Smooth muscle cell (in vitro differentiated cells): ENCODE measurements around the gene DNASE1L2. TPM values are rescaled to one million over a fixed set of nuclear protein-coding genes. Genes with fewer than 3 reads are reported as not detected.

ENCODE experiments used
- DNase-seq: peaks from one replicate; lab custom pipeline; 2025; ENCODE audit not compliant: unreplicated experiment; lab: John Stamatoyannopoulos, UW
- H2AFZ ChIP-seq: fragments of 200-600 bp; sonication (generic); 2 replicates; pipeline ENCODE4 v1.6.0; 2016; ENCODE audit warnings: antibody characterized with exemption, low read depth, mild to moderate bottlenecking
- H3F3A ChIP-seq: fragments of 200-600 bp; sonication (generic); 2 replicates; pipeline ENCODE4 v1.6.0; 2017; ENCODE audit warnings: antibody characterized with exemption, low read depth
- H3K27ac ChIP-seq: fragments of 200-600 bp; sonication (generic); 2 replicates; pipeline ENCODE4 v1.5.1; 2016; ENCODE audit warnings: low read depth, mild to moderate bottlenecking
- H3K27me3 ChIP-seq: fragments of 200-600 bp; sonication (generic); 2 replicates; pipeline ENCODE4 v1.6.1; 2016; ENCODE audit warnings: low read depth, mild to moderate bottlenecking
- H3K36me3 ChIP-seq: fragments of 200-600 bp; sonication (generic); 2 replicates; pipeline ENCODE4 v1.5.1; 2016; ENCODE audit warnings: low read depth
- H3K4me1 ChIP-seq: fragments of 200-600 bp; sonication (generic); 2 replicates; pipeline ENCODE4 v1.5.1; 2016; ENCODE audit warnings: low read depth
- H3K4me2 ChIP-seq: fragments of 200-600 bp; sonication (generic); 2 replicates; pipeline ENCODE4 v1.6.0; 2016; ENCODE audit warnings: mild to moderate bottlenecking
- H3K4me3 ChIP-seq: fragments of 200-600 bp; sonication (generic); 2 replicates; pipeline ENCODE4 v1.5.1; 2016; ENCODE audit warnings: mild to moderate bottlenecking
- H3K79me2 ChIP-seq: fragments of 200-600 bp; sonication (generic); 2 replicates; pipeline ENCODE4 v1.6.0; 2016; ENCODE audit warnings: low read depth, mild to moderate bottlenecking
- H3K9ac ChIP-seq: fragments of 200-600 bp; sonication (generic); 2 replicates; pipeline ENCODE4 v1.6.0; 2016; ENCODE audit warnings: low read depth
- H3K9me3 ChIP-seq: fragments of 200-600 bp; sonication (generic); replicated peaks from 2 replicates; pipeline ENCODE4 v1.5.1; 2016; ENCODE audit warnings: low read depth
- H4K20me1 ChIP-seq: fragments of 200-600 bp; sonication (generic); 2 replicates; pipeline ENCODE4 v1.6.0; 2016; ENCODE audit warnings: low read depth
- WGBS: methylation state at CpG from one replicate; pipeline ENCODE4 v1.1.7; 2016; ENCODE audit warnings: low lambda C conversion rate; 5-methylcytosine and 5-hydroxymethylcytosine counted together
- polyA plus RNA-seq: library from polyadenylated mRNA; unstranded; fragments of >200 nt; fragmentation: Nextera tagmentation; extraction: Ambion mirVana; gene quantifications from 2 replicates; pipeline ENCODE4 v1.2.1, GENCODE V29; 2016
- total RNA-seq: library from RNA; depleted of rRNA; stranded (reverse); fragments of >200 nt; gene quantifications from 2 replicates; pipeline ENCODE4 v1.2.3, GENCODE V29; 2014
- TF ChIP-seq, protein P1 (sequence below): fragments of 200-600 bp; sonication (generic); IDR thresholded peaks from 2 replicates; pipeline ENCODE4 v1.5.1; 2017; ENCODE audit warnings: borderline replicate concordance, mild to moderate bottlenecking, antibody characterized with exemption; ENCODE audit not compliant: insufficient read depth, poor library complexity, severe bottlenecking

DNASE1L2 gene
- total and polyA plus RNA-seq, 2 experiments from 2014 or later, result 0.13 to 0.25 TPM

DNA sequence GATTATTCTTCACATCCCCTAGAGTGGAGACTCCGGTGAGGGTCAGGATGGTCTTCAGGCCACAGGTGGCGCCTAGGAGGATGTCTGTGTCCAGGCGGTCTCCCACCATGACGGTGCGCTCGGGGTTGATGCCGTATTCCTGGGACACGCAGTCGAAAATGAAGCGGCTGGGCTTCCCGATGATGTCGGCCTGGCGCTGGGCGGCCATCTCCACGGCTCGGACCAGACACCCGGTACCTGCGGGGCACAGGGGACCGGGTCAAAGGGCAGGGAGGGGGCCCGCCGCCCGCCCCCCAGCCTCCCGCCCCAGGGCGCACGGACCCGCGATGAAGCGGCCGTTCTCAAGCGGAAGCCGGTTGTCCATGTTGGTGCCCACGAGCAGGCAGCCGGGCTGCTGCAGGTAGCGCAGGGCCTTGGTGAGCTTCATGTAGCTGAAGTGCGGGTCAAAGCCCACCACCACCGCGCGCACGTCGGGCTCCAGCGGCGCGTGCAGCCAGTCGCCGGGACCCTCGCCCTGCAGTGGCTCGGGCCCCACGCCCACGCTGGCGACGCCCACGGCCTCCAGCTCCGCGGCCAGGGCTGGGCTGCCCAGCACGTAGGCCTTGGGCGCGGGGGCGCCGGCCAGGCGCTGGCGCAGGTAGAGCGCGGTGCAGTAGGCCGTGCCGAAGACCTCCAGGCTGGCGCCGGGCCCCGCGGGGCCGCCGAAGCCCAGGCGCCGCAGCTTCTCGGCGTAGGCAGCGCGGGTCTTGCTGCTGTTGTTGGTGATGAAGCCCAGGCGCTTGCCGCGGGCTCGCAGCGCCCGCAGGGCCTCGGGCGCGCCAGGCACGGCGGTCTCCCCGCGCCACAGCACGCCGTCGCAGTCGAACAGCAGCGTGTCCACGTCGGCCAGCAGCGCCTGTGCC, 22.2 kb upstream of the DNASE1L2 start:
- TF ChIP-seq, protein P1, sequence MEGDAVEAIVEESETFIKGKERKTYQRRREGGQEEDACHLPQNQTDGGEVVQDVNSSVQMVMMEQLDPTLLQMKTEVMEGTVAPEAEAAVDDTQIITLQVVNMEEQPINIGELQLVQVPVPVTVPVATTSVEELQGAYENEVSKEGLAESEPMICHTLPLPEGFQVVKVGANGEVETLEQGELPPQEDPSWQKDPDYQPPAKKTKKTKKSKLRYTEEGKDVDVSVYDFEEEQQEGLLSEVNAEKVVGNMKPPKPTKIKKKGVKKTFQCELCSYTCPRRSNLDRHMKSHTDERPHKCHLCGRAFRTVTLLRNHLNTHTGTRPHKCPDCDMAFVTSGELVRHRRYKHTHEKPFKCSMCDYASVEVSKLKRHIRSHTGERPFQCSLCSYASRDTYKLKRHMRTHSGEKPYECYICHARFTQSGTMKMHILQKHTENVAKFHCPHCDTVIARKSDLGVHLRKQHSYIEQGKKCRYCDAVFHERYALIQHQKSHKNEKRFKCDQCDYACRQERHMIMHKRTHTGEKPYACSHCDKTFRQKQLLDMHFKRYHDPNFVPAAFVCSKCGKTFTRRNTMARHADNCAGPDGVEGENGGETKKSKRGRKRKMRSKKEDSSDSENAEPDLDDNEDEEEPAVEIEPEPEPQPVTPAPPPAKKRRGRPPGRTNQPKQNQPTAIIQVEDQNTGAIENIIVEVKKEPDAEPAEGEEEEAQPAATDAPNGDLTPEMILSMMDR, result no peak
- peak overlapping the region; percentile 99 for H3K4me2 ChIP-seq
- peak overlapping the region; percentile 81 for H3K9ac ChIP-seq
- no peaks in the 10 kb centered on the region for H3K9me3 ChIP-seq
- H3K4me1 ChIP-seq, result peaks cover 13% of the 10 kb centered on the region
- H3K36me3 ChIP-seq, result no peaks in the 10 kb centered on the region
- H3K4me3 ChIP-seq, result peak overlapping the region; percentile 90
- peaks cover 15% of the 10 kb centered on the region for H4K20me1 ChIP-seq
- H3K27me3 ChIP-seq, result no peaks in the 10 kb centered on the region
- peak overlapping the region; percentile 60 for H3K27ac ChIP-seq
- H3F3A ChIP-seq, result no peaks in the 10 kb centered on the region
- DNase-seq, result no peak
- H2AFZ ChIP-seq, result no peak overlapping the region
- WGBS, result 1% methylated on average over 74 of the region's 98 CpGs
- peaks cover 19% of the 10 kb centered on the region for H3K79me2 ChIP-seq

DNA sequence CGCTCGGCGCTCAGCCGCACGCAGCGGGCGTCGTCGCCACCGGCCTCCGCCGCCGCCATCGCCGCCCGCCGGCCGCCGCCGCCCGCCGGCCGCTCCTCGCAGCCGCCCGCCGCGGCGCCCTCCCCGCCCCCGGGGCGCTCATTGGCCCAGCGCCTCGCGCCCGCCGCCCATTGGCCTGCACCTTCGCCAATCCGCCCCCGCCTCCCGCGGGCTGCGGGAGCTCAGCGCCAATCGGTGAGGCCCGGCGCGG, 21.6 kb upstream of the DNASE1L2 start, which contains the start of gene PGP:
PGP (minus strand) TSS at position 122 of the 250 bp plus-strand sequence; CDS start at position 59, 63 bp downstream.
- H3K4me1 ChIP-seq, result peaks cover 13% of the 10 kb centered on the region

DNA sequence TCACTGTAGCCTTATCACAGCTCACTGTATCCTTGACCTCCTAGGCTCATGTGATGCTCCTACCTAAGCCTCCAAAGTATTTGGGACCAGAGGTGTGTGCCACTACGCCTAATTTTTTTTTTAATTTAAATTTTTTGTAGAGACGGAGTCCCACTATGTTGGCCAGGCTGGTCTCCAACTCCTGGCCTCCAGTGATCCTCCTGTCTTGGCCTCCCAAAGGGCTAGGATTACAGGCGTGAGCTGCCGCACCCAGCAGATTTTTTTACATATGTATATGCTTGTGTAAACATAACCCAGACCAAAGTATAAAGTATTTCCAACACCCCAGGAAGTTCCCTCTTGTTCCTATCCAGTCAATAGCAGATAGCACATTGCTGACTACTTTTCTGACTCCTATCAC, 19.9 kb upstream of the DNASE1L2 start:
- no peaks in the 10 kb centered on the region for H3K9me3 ChIP-seq
- DNase-seq, result no peak
- peaks cover 19% of the 10 kb centered on the region for H3K79me2 ChIP-seq
- TF ChIP-seq, protein P1, result no peak
- H3K27me3 ChIP-seq, result no peaks in the 10 kb centered on the region
- H3K9ac ChIP-seq, result no peak overlapping the region
- WGBS, result 100% methylated on average over 4 of the region's 4 CpGs
- peaks cover 15% of the 10 kb centered on the region for H4K20me1 ChIP-seq
- H3K4me2 ChIP-seq, result peak overlapping the region; percentile 94
- no peaks in the 10 kb centered on the region for H3F3A ChIP-seq
- H3K4me1 ChIP-seq, result peaks cover 13% of the 10 kb centered on the region
- no peaks in the 10 kb centered on the region for H3K36me3 ChIP-seq
- peak overlapping the region; percentile 96 for H3K27ac ChIP-seq
- H3K4me3 ChIP-seq, result no peak overlapping the region
- no peak overlapping the region for H2AFZ ChIP-seq

More for the DNA sequence above, 21.6 kb upstream of the DNASE1L2 start, which contains the start of gene PGP:
- Histone ChIP-seq H3F3A (no peaks in the 10 kb centered on the region), H3K4me2 (peak within 1 kb of the TSS; percentile 99), H3K4me3 (peak within 1 kb of the TSS; percentile 90), H3K9me3 (no peaks in the 10 kb centered on the region), H2AFZ (peak within 1 kb of the TSS; percentile 90), H4K20me1 (peaks cover 15% of the 10 kb centered on the region), H3K9ac (peak within 1 kb of the TSS; percentile 89), H3K27me3 (no peaks in the 10 kb centered on the region), H3K79me2 (peaks cover 19% of the 10 kb centered on the region), H3K27ac (peak within 1 kb of the TSS; percentile 96), H3K36me3 (no peaks in the 10 kb centered on the region)
- WGBS, result under 1% methylated on average over 17 of the region's 48 CpGs
- TF ChIP-seq, protein P1, result no peak
- DNase-seq, result no peak
